ENCODE results near the gene NOL4L. TPM values are rescaled to one million over a fixed set of nuclear protein-coding genes. Genes with fewer than 3 reads are reported as not detected.
A peak's percentile ranks its signal among the peaks of the same experiment; 100 is the strongest.

Gene NOL4L
- total and polyA plus RNA-seq, 2 donors (not counting 3 experiments of a cell fraction or from before 2014, with no cell fraction given): 55.2 to 79.6 TPM

DNA sequence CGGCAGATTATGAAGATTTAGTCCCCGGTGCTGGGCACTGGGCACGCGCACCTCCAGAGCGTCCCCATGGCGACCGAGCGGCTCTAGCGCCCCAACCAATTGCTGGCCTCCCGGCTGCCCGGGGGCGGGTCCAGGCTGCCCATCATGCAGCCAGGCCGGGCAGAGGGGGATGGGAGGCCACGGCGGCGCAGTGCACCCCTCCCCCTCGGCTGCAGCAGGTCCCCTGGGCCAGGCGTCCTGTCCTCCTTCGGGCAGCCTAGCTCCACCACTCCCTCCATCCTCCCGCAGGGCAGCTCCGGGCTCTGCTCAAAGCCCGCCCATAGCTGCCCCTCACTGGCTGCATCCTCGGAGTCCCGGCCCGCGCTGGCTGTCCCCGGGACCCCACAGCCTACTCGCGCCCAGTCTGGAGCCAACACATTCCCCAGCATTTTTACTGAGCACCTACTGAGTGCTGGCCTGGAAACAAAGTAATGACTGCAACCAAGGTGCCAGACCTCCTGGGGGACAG is 127.6 kb downstream of the NOL4L start:
- H3K9me3 ChIP-seq (replicated peaks; ENCODE audit: control insufficient read depth, insufficient read depth, low read length): no peaks in the 10 kb centered on the region
- peak; percentile 60 for FAIRE-seq
- ChIA-PET CTCF (interaction anchor here (1.2 to 4.4 kb wide), 7 partner anchors 9 to 195 kb away, joined by 3 to 22 read pairs (median 5); no protein-coding TSS in a partner anchor), POLR2A (no interaction called here)
- TF ChIP-seq POLR2A (IDR thresholded peaks at IDR 0.05; ENCODE audit: low read depth, low read length) (peak; percentile 7), MYC (IDR thresholded peaks at IDR 0.05; ENCODE audit: low read depth, low read length) (no peak)
- BruUV-seq (replicated peaks): no TSS peak
- no peaks in the 10 kb centered on the region for H3K27me3 ChIP-seq (ENCODE audit: control insufficient read depth in 2 of 2, insufficient read depth in 2 of 2, low read length in 2 of 2)
- H3K4me3 ChIP-seq (replicated peaks in 1 of 3; ENCODE audit: insufficient read depth in 1 of 3, low read depth in 1 of 3, low read length in 3 of 3): peak overlapping the region in 1 of 3 experiments; percentile 5
- no peaks in the 10 kb centered on the region for H4K20me1 ChIP-seq (replicated peaks; ENCODE audit: control insufficient read depth, extremely low read depth, insufficient read depth, low read length)
- no peak overlapping the region for H3K27ac ChIP-seq (ENCODE audit: insufficient read depth, low read depth, low read length)
- no peaks in the 10 kb centered on the region for H3K9me1 ChIP-seq (replicated peaks; ENCODE audit: control insufficient read depth, extremely low read depth, insufficient read depth, low read length)
- no peak overlapping the region for H3K4me2 ChIP-seq (ENCODE audit: insufficient read depth, low read length)
- no peak overlapping the region for H2AFZ ChIP-seq (ENCODE audit: low read depth, low read length)
- H3K9ac ChIP-seq (replicated peaks; ENCODE audit: extremely low read depth, insufficient read depth, low read length): no peak overlapping the region
- H3K4me1 ChIP-seq (ENCODE audit: control insufficient read depth, extremely low read depth, insufficient read depth, low read length): peaks cover 20% of the 10 kb centered on the region
- H3K36me3 ChIP-seq (ENCODE audit: control insufficient read depth in 2 of 2, extremely low read depth in 1 of 2, insufficient read depth in 2 of 2, low read length in 2 of 2): peaks cover 21 to 50% of the 10 kb centered on the region in 2 experiments
- H3K79me2 ChIP-seq (ENCODE audit: control insufficient read depth, insufficient read depth, low read length): peaks cover 100% of the 10 kb centered on the region
- intact Hi-C loops (cut with micrococcal nuclease): loop anchor here (1.0 kb wide), 1 partner anchor 13 kb away; no protein-coding TSS in a partner anchor
- dilution Hi-C loops (cut with MboI; ENCODE audit: extremely low pct_ligation_motif_present, low sequenced_read_pairs): no loop called here
- DNase-seq (ENCODE audit: low read depth, low spot score): peak; percentile 39

DNA sequence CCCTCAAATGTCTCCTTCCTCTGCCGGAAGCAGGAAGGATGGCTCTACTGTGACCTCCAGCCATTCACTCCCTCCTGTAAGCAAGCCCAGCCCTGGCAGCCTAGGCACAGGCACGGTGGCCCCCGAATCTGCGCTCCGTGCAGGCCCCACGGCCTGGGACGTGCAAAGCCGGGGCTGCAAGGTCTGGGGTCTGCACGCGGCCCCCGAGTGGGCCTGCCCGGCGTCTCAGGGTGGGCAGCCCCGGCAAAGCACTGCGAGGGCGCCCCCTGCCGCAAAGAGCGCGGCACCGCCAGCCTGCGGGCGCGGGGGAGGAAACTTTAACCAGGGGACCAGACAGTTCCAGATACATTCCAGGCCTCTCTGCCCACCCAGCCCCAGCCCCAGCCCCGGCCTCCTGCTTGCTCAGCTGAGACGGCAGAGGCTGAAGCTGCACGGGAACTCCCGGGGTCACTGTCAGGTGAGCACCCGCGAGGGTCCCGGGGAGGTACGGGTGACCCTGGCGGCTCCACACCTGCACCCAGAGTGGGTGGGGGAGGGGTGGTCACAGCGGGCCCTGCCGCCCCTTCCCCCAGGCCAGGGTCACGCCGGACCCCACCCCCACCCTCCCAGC is 128.2 kb downstream of the NOL4L start:
- Histone ChIP-seq H3K36me3 (ENCODE audit: control insufficient read depth in 2 of 2, extremely low read depth in 1 of 2, insufficient read depth in 2 of 2, low read length in 2 of 2) (peaks cover 19 to 51% of the 10 kb centered on the region in 2 experiments), H3K27ac (ENCODE audit: insufficient read depth, low read depth, low read length) (no peak overlapping the region), H3K9me3 (replicated peaks; ENCODE audit: control insufficient read depth, insufficient read depth, low read length) (no peaks in the 10 kb centered on the region), H3K27me3 (ENCODE audit: control insufficient read depth in 2 of 2, insufficient read depth in 2 of 2, low read length in 2 of 2) (no peaks in the 10 kb centered on the region), H3K4me1 (ENCODE audit: control insufficient read depth, extremely low read depth, insufficient read depth, low read length) (peaks cover 20% of the 10 kb centered on the region), H3K9ac (replicated peaks; ENCODE audit: extremely low read depth, insufficient read depth, low read length) (no peak overlapping the region), H4K20me1 (replicated peaks; ENCODE audit: control insufficient read depth, extremely low read depth, insufficient read depth, low read length) (no peaks in the 10 kb centered on the region), H3K9me1 (replicated peaks; ENCODE audit: control insufficient read depth, extremely low read depth, insufficient read depth, low read length) (no peaks in the 10 kb centered on the region), H3K79me2 (ENCODE audit: control insufficient read depth, insufficient read depth, low read length) (peaks cover 96% of the 10 kb centered on the region), H3K4me2 (ENCODE audit: insufficient read depth, low read length) (no peak overlapping the region), H2AFZ (ENCODE audit: low read depth, low read length) (no peak overlapping the region), H3K4me3 (replicated peaks in 1 of 3; ENCODE audit: insufficient read depth in 1 of 3, low read depth in 1 of 3, low read length in 3 of 3) (no peak overlapping the region)
- no TSS peak for BruUV-seq (replicated peaks)
- DNase-seq (ENCODE audit: low read depth, low spot score) (no peak), FAIRE-seq (no peak)
- ChIA-PET POLR2A (no interaction called here), CTCF (interaction anchor here (1.6 to 4.4 kb wide), 4 partner anchors 10 to 195 kb away, joined by 5 to 22 read pairs (median 10); no protein-coding TSS in a partner anchor)
- intact Hi-C loops (cut with micrococcal nuclease): loop anchor here (1.0 kb wide), 1 partner anchor 13 kb away; no protein-coding TSS in a partner anchor
- dilution Hi-C loops (cut with MboI; ENCODE audit: extremely low pct_ligation_motif_present, low sequenced_read_pairs): no loop called here
- no peak for TF ChIP-seq MYC (IDR thresholded peaks at IDR 0.05; ENCODE audit: low read depth, low read length)
- TF ChIP-seq CTCF (IDR thresholded peaks at IDR 0.05; ENCODE audit: extremely low read depth in 1 of 2, insufficient read depth in 1 of 2, low read depth in 1 of 2, low read length in 2 of 2): peak; percentile 67 to 75

Measured in endothelial cell of umbilical vein (primary cell).